HepG2 (cell line): Measurements from ENCODE around the gene GGPS1. TPM values are rescaled to one million over a fixed set of nuclear protein-coding genes. Genes with fewer than 3 reads are reported as not detected.

Experiments
- ASH2L ChIP-seq: fragments of 300-600, 200-600 bp; sonication (generic); IDR thresholded peaks from 2 replicates; pipeline ENCODE4 v1.7.0; 2017; ENCODE audit warnings: low read depth, mild to moderate bottlenecking, moderate library complexity, mixed read lengths, low read length; ENCODE audit not compliant: insufficient read length
- CBFB ChIP-seq: sonication (generic); formaldehyde crosslinking; IDR thresholded peaks from 2 replicates; pipeline ENCODE4 v1.4.0; 2020; ENCODE audit warnings: missing genetic modification reagents
- HDAC2 ChIP-seq: sonication (generic); formaldehyde crosslinking; IDR thresholded peaks from 2 replicates; pipeline ENCODE4 v1.4.0; 2020; ENCODE audit warnings: missing genetic modification reagents
- HMG20A ChIP-seq: IDR thresholded peaks from 2 replicates; pipeline ENCODE4 v1.6.1; 2016; ENCODE audit warnings: borderline replicate concordance
- HNF4G ChIP-seq, 2 experiments: sonication (generic) in 1 of 2; formaldehyde crosslinking in 1 of 2; IDR thresholded peaks; 2 replicates each; pipeline versions ENCODE4 v1.4.0 to v1.6.1; 2011 to 2020; ENCODE audit warnings: borderline replicate concordance in 2 of 2, low read depth in 2 of 2, mild to moderate bottlenecking in 2 of 2, low read length in 1 of 2, missing genetic modification reagents in 1 of 2, moderate library complexity in 1 of 2
- HNRNPK ChIP-seq: fragments of 200-400 bp; formaldehyde crosslinking; IDR thresholded peaks from 2 replicates; pipeline ENCODE4 v1.6.1; 2018; ENCODE audit warnings: low read length, low read depth, moderate library complexity, mild to moderate bottlenecking; ENCODE audit not compliant: poor library complexity, severe bottlenecking
- ISL2 ChIP-seq: sonication (generic); formaldehyde crosslinking; IDR thresholded peaks from 2 replicates; pipeline ENCODE4 v1.5.0; 2020; ENCODE audit warnings: missing genetic modification reagents
- JUNB ChIP-seq: sonication (generic); formaldehyde crosslinking; IDR thresholded peaks from 2 replicates; pipeline ENCODE4 v1.8.0; 2022; ENCODE audit warnings: missing genetic modification reagents, mild to moderate bottlenecking, borderline replicate concordance
- KAT2B ChIP-seq: fragments of 150-350 bp; IDR thresholded peaks from 2 replicates; pipeline ENCODE4 v1.6.1; 2014; ENCODE audit warnings: low read depth, low read length, borderline replicate concordance
- NCOA2 ChIP-seq: sonication (generic); formaldehyde crosslinking; IDR thresholded peaks from 2 replicates; pipeline ENCODE4 v1.8.0; 2022; ENCODE audit warnings: inconsistent platforms
- RCOR2 ChIP-seq: IDR thresholded peaks from 2 replicates; pipeline ENCODE4 v1.6.1; 2016; ENCODE audit warnings: missing biosample characterization, missing genetic modification reagents
- TAF1 ChIP-seq: sonication (generic); formaldehyde crosslinking; IDR thresholded peaks from 2 replicates; pipeline ENCODE4 v1.4.0; 2020; ENCODE audit warnings: missing genetic modification reagents
- U2AF1 ChIP-seq: fragments of 200-400 bp; formaldehyde crosslinking; optimal IDR thresholded peaks from 2 replicates; pipeline ENCODE3; 2017; ENCODE audit warnings: mild to moderate bottlenecking, low read depth, low read length
- ZNF12 ChIP-seq: sonication (generic); formaldehyde crosslinking; IDR thresholded peaks from 2 replicates; pipeline ENCODE4 v1.5.0; 2020; ENCODE audit warnings: missing genetic modification reagents
- ZNF460 ChIP-seq: sonication (generic); formaldehyde crosslinking; IDR thresholded peaks from 2 replicates; pipeline ENCODE4 v1.5.1; 2020; ENCODE audit warnings: missing genetic modification reagents, mild to moderate bottlenecking, borderline replicate concordance
- ZNF546 ChIP-seq: sonication (generic); formaldehyde crosslinking; conservative IDR thresholded peaks from 2 replicates; pipeline ENCODE4 v1.8.1; 2023; ENCODE audit warnings: mild to moderate bottlenecking, missing genetic modification reagents
- ZSCAN30 ChIP-seq: sonication (generic); formaldehyde crosslinking; IDR thresholded peaks from 2 replicates; pipeline ENCODE4 v1.5.0; 2020; ENCODE audit warnings: mild to moderate bottlenecking, missing genetic modification reagents
- polyA plus RNA-seq, 8 experiments: library from polyadenylated mRNA; depleted of rRNA in 3 of 8; stranded (reverse) in 7 of 8; unstranded in 1 of 8; fragments of >200 nt; fragmentation: Illumina TruSeq in 4 of 8; extraction: Trizol in 4 of 8; gene quantifications; 2 replicates each; pipeline versions ENCODE4 v1.2.1 to v1.2.3, GENCODE V29; 2011 to 2016; ENCODE audit warnings: low read depth in 4 of 8, missing spikeins in 1 of 8, mixed read lengths in 1 of 8; ENCODE audit not compliant: insufficient read depth in 1 of 8
- total RNA-seq, 5 experiments: library from RNA; depleted of rRNA; stranded (reverse); fragments of >200 nt; fragmentation: Illumina TruSeq; extraction: Trizol; gene quantifications; 2 replicates each; pipeline ENCODE4 v1.2.3, GENCODE V29; 2016; ENCODE audit warnings: low read depth in 1 of 5
- TF ChIP-seq, protein P1 (sequence below): sonication (generic); formaldehyde crosslinking; IDR thresholded peaks from 2 replicates; pipeline ENCODE4 v1.5.0; 2020; ENCODE audit warnings: missing genetic modification reagents, mild to moderate bottlenecking, borderline replicate concordance
- TF ChIP-seq, protein P2 (sequence below): sonication (generic); formaldehyde crosslinking; IDR thresholded peaks from 2 replicates; pipeline ENCODE4 v1.4.0; 2020; ENCODE audit warnings: missing genetic modification reagents
- TF ChIP-seq, protein P3 (sequence below): fragments of 450-650 bp; IDR thresholded peaks from 2 replicates; pipeline ENCODE4 v1.6.1; 2017
- TF ChIP-seq, protein P4 (sequence below): sonication (generic); formaldehyde crosslinking; IDR thresholded peaks from 2 replicates; pipeline ENCODE4 v1.4.0; 2020; ENCODE audit warnings: missing genetic modification reagents
- TF ChIP-seq, protein P5 (sequence below): sonication (generic); formaldehyde crosslinking; IDR thresholded peaks from 2 replicates; pipeline ENCODE4 v1.5.1; 2020; ENCODE audit warnings: mild to moderate bottlenecking, missing genetic modification reagents, borderline replicate concordance

GGPS1 gene
- total and polyA plus RNA-seq, 2 of the 13 experiments (the other 11 are each of a cell fraction or from before 2014, with no cell fraction given), result 28.8 to 42.6 TPM

DNA sequence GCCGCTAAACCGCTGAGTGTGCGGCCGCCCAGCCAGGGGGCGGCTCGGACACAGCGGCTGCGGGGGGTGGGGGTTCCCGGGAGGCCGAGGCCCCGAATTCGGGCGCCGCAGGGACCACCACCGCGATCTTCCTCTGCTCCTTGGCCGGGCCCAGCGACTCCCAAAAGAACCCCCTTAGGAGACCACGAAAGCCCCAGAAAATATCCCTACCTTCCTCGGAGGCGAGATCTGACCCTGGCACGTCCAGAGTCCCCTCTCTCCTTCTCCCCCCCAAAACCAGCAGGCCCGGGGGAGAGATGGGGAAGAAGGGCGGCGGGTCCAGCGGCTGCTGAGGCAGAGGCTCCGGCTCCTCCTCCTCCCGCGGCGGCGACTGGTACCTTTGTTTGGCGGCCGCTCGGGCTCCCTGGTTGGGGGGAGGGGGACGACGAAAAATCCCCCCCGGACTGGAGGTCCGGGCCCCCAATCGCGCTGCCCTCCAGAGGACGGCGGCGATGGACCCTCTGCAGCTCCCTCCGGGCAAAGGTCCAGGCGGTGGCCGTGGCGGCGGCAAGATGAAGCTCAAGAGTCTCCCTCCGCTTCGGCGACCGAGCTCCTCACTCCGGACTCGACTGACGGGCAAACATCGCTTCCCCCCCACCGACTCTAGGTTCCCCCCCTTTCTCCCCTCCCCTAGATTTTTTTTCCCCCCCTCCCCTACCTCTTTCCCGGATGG, 655 bp upstream of the GGPS1 start, which contains the start of gene ARID4B (continued):
- TF ChIP-seq RCOR2 (CRISPR knock-in tag), result no peak
- TF ChIP-seq, protein P1, sequence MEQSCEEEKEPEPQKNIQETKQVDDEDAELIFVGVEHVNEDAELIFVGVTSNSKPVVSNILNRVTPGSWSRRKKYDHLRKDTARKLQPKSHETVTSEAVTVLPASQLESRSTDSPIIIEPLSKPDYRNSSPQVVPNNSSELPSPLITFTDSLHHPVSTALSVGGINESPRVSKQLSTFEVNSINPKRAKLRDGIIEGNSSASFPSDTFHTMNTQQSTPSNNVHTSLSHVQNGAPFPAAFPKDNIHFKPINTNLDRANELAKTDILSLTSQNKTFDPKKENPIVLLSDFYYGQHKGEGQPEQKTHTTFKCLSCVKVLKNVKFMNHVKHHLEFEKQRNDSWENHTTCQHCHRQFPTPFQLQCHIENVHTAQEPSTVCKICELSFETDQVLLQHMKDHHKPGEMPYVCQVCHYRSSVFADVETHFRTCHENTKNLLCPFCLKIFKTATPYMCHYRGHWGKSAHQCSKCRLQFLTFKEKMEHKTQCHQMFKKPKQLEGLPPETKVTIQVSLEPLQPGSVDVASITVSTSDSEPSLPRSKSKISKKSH (CRISPR knock-in tag), result no peak
- no peak for TF ChIP-seq ZNF460 (CRISPR knock-in tag)
- TF ChIP-seq JUNB (CRISPR knock-in tag), result no peak
- no peak for TF ChIP-seq ZNF12 (CRISPR knock-in tag)
- TF ChIP-seq HMG20A (CRISPR knock-in tag), result no peak
- TF ChIP-seq HDAC2 (CRISPR knock-in tag), result no peak
- no peak for TF ChIP-seq CBFB (CRISPR knock-in tag)
- no peak for TF ChIP-seq U2AF1
- TF ChIP-seq HNF4G (IDR thresholded peaks at IDR 0.05; ENCODE audit: borderline replicate concordance, low read depth, low read length), result peak; percentile 27; the same call in 1 of the 2 replicates
- no peak for TF ChIP-seq HNF4G (CRISPR knock-in tag; IDR thresholded peaks at IDR 0.05; ENCODE audit: borderline replicate concordance, low read depth)
- 0 out of 2 replicates have a peak, but pooled peaks have one; percentile 34 for TF ChIP-seq ISL2 (CRISPR knock-in tag)
- TF ChIP-seq, protein P2, sequence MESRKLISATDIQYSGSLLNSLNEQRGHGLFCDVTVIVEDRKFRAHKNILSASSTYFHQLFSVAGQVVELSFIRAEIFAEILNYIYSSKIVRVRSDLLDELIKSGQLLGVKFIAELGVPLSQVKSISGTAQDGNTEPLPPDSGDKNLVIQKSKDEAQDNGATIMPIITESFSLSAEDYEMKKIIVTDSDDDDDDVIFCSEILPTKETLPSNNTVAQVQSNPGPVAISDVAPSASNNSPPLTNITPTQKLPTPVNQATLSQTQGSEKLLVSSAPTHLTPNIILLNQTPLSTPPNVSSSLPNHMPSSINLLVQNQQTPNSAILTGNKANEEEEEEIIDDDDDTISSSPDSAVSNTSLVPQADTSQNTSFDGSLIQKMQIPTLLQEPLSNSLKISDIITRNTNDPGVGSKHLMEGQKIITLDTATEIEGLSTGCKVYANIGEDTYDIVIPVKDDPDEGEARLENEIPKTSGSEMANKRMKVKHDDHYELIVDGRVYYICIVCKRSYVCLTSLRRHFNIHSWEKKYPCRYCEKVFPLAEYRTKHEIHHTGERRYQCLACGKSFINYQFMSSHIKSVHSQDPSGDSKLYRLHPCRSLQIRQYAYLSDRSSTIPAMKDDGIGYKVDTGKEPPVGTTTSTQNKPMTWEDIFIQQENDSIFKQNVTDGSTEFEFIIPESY (CRISPR knock-in tag), result no peak
- TF ChIP-seq TAF1, result peak; percentile 87
- TF ChIP-seq KAT2B, result no peak
- TF ChIP-seq ZNF546 (CRISPR knock-in tag), result no peak
- TF ChIP-seq, protein P3, sequence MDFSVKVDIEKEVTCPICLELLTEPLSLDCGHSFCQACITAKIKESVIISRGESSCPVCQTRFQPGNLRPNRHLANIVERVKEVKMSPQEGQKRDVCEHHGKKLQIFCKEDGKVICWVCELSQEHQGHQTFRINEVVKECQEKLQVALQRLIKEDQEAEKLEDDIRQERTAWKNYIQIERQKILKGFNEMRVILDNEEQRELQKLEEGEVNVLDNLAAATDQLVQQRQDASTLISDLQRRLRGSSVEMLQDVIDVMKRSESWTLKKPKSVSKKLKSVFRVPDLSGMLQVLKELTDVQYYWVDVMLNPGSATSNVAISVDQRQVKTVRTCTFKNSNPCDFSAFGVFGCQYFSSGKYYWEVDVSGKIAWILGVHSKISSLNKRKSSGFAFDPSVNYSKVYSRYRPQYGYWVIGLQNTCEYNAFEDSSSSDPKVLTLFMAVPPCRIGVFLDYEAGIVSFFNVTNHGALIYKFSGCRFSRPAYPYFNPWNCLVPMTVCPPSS, result no peak
- TF ChIP-seq, protein P4, sequence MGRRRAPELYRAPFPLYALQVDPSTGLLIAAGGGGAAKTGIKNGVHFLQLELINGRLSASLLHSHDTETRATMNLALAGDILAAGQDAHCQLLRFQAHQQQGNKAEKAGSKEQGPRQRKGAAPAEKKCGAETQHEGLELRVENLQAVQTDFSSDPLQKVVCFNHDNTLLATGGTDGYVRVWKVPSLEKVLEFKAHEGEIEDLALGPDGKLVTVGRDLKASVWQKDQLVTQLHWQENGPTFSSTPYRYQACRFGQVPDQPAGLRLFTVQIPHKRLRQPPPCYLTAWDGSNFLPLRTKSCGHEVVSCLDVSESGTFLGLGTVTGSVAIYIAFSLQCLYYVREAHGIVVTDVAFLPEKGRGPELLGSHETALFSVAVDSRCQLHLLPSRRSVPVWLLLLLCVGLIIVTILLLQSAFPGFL (CRISPR knock-in tag), result no peak
- peak; percentile 95 for TF ChIP-seq HNRNPK
- TF ChIP-seq ASH2L, result peak; percentile 42
- TF ChIP-seq NCOA2 (CRISPR knock-in tag), result no peak; the same call in 1 of the 2 replicates
- TF ChIP-seq, protein P5, sequence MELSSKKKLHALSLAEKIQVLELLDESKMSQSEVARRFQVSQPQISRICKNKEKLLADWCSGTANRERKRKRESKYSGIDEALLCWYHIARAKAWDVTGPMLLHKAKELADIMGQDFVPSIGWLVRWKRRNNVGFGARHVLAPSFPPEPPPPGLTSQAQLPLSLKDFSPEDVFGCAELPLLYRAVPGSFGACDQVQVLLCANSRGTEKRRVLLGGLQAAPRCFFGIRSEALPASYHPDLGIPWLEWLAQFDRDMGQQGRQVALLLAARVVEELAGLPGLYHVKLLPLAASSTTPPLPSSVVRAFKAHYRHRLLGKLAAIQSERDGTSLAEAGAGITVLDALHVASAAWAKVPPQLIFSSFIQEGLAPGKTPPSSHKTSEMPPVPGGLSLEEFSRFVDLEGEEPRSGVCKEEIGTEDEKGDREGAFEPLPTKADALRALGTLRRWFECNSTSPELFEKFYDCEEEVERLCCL, result no peak
- no peak for TF ChIP-seq ZSCAN30 (CRISPR knock-in tag)
